Measurements from ENCODE around the gene ESM1.
A peak's percentile ranks its signal among the peaks of the same experiment; 100 is the strongest.

Gene ESM1

DNA sequence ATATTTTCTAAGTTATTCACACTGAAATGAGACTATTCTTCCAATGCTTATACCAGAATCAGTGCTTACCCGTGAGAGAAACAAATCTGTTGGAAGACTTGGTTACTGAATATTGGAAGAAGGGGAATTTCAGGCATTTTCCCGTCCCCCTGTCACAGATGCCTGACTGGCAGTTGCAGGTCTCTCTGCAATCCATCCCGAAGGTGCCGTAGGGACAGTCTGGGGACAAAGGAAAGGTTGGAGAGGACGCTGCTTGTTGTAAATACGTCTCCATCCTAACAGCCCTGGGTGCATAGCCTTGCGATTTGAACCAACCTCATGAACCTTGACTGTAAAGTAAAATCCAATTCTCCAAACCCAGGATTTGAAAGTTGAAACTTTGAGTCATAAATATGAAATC lies 3.5 kb downstream of the ESM1 start:
- DNase-seq: no peak
- ATAC-seq: no peak

DNA sequence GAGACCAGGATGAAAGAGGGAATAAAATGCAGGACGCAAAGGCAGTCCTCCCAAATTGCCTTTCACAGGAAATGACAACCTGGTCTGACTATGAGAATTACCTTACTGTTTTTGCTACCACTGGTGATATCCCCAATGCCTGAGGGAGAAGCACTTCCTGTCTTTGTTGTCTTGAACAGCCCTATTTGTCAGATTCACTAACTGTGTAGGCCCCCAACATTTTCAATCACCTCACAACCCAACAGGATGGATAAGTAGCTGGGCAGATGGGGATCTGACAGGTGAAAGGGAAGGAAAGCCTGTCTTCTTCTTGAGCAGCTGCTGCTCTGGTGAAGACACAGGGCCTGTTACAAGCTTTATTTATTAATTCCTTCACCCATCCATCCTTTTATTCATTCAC lies 9.7 kb downstream of the ESM1 start:
- ATAC-seq (no peak), DNase-seq (no peak)

- DNase-seq (no peak), ATAC-seq (no peak)
These were observed 15.3 kb downstream of the ESM1 start for GRCh38 chr5:54969856-54970828.

DNA sequence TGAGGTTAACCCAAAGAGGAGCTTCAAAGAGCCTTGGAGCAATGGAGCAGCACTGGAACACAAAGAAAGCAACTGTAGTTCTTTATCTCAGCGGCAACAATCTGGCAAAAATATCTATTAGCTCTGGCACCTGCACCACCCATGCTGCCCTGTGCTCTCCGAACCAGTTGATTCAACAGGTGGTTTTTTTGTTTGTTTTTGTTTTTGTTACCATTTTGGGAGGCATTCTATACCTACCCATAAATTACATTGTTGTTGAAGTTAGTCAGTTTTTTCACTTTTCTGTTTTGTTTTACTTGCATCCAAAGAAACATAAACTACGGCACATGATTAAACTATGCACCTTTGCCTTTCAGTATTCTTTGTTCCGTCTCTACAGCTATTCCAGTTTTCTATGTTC lies 16.2 kb downstream of the ESM1 start:
- DNase-seq (no peak), ATAC-seq (no peak)

GRCh38 chr5:54965806-54966205 lies 19.6 kb downstream of the ESM1 start:
- ATAC-seq (no peak), DNase-seq (no peak)

- ATAC-seq (no peak), DNase-seq (no peak)
These were observed 21.0 kb downstream of the ESM1 start for GRCh38 chr5:54964405-54964804.

DNA sequence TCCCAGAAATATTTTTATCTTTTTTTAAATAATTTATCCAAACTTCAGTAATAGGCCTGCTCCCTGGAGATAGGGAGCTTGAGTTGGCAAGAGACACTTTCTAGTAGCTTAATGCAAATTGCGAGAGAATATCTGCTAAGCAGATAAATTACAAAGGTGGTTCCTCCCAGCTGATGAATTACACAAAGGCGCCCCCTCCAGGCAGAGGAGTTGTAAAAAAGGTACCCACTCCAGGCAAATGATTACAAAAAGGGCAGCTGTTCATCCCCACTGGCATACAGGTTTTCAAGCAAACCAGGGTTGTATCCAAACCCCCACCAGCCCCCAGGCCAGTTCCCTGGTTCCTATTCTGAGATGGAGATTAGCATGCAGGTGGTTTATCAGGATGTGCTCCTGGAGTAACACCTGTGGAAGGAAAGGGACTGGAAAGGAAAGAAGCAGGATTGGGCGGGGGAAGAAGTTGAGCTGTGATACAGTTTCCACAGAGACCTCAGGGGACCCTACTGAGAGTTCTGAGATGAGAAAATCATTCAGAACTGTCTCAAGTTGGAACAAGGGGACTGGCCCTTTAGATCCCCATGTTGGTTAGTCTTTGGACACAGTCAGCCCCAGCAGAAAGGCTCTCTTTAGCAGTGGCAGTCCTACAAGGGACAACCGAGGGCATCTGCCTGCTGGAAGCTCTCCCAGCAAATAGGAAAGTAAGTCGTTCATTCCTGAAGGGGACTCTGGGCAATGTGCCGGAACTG lies 25.5 kb downstream of the ESM1 start:
- ATAC-seq (no peak), DNase-seq (peak; percentile 59)

GRCh38 chr5:54956922-54957321 lies 28.5 kb downstream of the ESM1 start:
- ATAC-seq (no peak), DNase-seq (no peak)

DNA sequence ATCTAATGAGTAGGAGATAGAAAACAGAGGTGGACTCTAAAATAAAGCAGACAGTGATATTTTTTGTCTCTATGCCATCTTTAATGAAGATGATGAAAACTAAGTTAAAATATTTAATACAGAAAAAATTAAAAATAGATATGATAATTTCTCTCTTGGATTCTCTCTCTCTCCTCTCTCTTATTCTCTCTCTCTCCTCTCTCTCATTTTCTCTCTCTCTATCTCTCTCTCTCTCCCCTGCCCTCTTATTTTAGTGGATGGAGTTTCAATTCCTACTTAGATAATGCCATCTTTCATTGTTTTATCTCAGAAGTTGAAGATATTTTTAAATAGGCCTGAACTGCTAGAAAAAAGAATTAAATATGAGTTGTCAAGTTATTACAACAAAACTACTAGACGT lies 38.2 kb downstream of the ESM1 start:
- no peak for DNase-seq
- no peak for ATAC-seq

DNA sequence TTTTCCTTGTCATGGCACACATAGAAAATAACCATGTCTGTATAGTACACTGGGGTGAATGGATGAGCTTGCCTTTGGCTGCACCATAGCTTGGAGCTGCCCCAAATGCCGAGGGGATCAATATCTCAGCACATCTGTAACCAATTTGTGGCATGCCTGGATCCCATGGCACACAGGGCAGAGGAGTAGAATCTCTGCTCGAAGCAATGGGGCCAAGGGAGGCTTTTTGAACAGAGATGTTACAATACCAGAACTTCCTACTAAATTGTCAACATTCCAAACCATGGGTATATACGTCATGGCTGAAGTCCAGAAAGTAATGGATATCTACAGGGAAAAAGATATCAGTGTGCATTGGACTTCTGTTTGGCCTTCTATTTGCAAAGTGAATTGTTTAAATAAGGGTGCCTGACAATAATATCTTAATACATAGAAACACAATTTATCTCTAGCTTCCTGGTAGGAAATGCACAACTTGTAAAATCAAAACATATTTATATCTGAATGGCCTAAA lies 39.0 kb downstream of the ESM1 start:
- DNase-seq: no peak
- no peak for ATAC-seq

- DNase-seq (peak; percentile 30), ATAC-seq (peak; percentile 46)
These were observed 41.0 kb downstream of the ESM1 start for GRCh38 chr5:54944364-54944763.

DNA sequence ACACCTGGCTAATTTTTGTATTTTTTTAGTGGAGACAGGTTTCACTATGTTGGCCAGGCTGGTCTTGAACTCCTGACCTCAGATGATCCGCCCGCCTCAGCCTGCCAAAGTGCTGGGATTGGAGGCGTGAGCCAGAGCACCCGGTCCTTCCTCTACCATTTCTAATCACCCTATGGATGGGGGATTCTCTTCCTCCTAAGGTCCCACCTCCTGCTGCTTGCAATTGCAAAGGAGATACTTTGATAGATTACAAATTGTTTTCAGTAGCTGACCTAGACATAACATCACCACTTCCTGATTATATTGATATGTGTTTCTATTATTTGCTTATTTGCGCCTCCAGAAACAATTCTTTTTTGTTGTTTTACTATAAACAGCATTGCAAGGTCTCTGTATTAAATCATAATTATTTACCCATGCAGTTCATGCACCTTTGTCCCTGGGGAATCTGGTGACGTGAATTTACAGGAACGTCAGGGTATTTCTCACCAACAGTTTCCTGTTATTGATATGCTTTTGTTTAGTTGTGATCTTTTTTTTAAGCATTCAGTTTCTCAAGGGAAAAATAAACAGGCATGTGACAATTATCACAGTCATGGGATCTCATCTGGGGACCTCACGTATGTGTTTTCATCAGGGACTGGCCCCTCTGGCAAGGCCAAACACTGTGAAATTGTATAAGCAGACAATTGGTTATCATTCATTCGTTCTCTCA lies 43.2 kb downstream of the ESM1 start:
- no peak for ATAC-seq
- DNase-seq: no peak

DNA sequence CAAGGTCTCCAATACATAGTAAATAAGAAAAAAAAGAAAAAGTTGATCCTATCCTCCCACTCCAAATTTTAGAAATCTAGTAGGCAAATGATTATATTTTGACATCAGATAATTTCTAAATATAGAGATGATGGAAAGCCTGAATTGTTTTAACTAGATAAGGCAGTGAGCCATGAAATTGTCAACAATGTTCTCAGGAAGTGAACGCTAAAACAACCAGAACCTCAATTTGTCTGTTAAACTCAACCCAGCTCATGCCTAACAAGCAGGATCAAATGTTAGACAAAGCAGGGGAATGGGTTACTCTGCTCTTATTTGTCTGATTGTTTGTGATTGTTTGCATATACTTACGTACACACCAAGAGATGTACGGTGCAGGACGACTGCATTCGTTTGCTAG lies 49.2 kb downstream of the ESM1 start:
- ATAC-seq (no peak), DNase-seq (no peak)

DNA sequence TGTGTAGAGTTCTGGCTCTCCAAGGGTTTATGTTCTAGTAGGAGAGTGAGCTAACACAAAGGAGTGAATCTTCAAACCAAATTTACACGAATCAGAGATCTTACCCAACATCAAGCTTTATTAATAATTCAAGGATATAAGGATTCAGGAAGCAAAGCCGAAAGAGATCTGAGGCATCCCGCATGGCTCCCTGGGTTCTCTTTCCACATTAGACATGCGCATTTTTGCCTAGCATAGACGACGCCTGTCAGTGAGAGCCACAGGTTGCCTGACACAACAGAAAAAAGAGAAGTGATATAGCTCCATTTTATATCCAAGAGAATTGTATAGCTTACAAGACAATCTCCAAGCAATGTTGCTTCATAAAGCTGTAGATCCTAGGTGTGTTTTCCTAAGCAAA lies 52.6 kb downstream of the ESM1 start:
- ATAC-seq: no peak

DNA sequence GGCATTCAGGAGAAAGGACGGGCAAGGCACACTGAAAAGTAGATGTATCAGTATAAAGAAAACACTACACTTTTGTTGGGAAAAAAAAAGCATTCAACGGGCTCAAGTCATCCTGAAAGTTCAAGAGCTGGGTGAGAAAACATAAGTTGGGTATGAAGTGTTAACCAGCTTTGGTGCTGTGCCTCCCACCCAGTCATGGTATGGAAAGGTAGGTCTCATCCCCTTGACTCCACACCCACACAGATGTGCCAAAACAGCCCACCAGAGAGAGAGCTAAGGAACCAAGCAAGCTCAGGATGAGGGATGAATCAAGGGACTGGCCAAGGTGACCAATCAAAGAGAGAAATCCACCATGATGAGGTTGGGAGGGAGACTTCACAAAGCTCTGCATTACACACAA lies 54.7 kb downstream of the ESM1 start:
- DNase-seq (peak; percentile 10), ATAC-seq (peak; percentile 69)

More for the DNA sequence above, 52.6 kb downstream of the ESM1 start:
- DNase-seq: no peak
